NOMO-1 (cell line): ENCODE results near the gene CHKA.

ENCODE experiments used
- DNase-seq, 2 experiments: peaks; one replicate each; lab custom pipeline; 2025; ENCODE audit not compliant: unreplicated experiment in 2 of 2; lab: John Stamatoyannopoulos, UW

The CHKA gene

GRCh38 chr11:68036717-68037239, 84.4 kb downstream of the CHKA start:
- peak; percentile 43 to 52 for DNase-seq

- DNase-seq: peak in 1 of 2 experiments; percentile 25
These were observed 85.0 kb downstream of the CHKA start for GRCh38 chr11:68036141-68036716.

GRCh38 chr11:68035266-68035876, 85.8 kb downstream of the CHKA start:
- no peak for DNase-seq

- DNase-seq: no peak
These were observed 87.5 kb downstream of the CHKA start for GRCh38 chr11:68033708-68034045.

- no peak for DNase-seq
These were observed 88.0 kb downstream of the CHKA start for GRCh38 chr11:68032997-68033707.

GRCh38 chr11:68032003-68032402, 89.2 kb downstream of the CHKA start:
- DNase-seq: no peak

GRCh38 chr11:68031144-68031464, 90.1 kb downstream of the CHKA start:
- DNase-seq: no peak

GRCh38 chr11:68030318-68031143, 90.7 kb downstream of the CHKA start, which contains the start of gene NDUFS8:
Gene NDUFS8, plus strand, starts transcription at chr11:68030681. Its CDS starts 1,471 bp downstream, at chr11:68032152.
- peak; percentile 98 to 99 for DNase-seq

GRCh38 chr11:68028802-68029545, 92.2 kb downstream of the CHKA start:
- DNase-seq: no peak

- no peak for DNase-seq
These were observed 93.5 kb downstream of the CHKA start for GRCh38 chr11:68027667-68028066.

- DNase-seq: no peak
These were observed 94.6 kb downstream of the CHKA start for GRCh38 chr11:68026391-68027105.

- no peak for DNase-seq
These were observed 96.1 kb downstream of the CHKA start for GRCh38 chr11:68025047-68025446.

- DNase-seq: no peak
These were observed 96.7 kb downstream of the CHKA start for GRCh38 chr11:68024508-68024907.

GRCh38 chr11:68022531-68022930, 98.7 kb downstream of the CHKA start:
- DNase-seq: no peak

- no peak for DNase-seq
These were observed 99.9 kb downstream of the CHKA start for GRCh38 chr11:68021167-68021787.

- no peak for DNase-seq
These were observed 100.6 kb downstream of the CHKA start for GRCh38 chr11:68020575-68020974.

- DNase-seq: no peak
These were observed 101.7 kb downstream of the CHKA start for GRCh38 chr11:68019486-68019885.

GRCh38 chr11:68018730-68019190, 102.4 kb downstream of the CHKA start:
- no peak for DNase-seq

- no peak for DNase-seq
These were observed 103.0 kb downstream of the CHKA start for GRCh38 chr11:68017980-68018729.
